ENCODE data around the gene SPON1.

DNA sequence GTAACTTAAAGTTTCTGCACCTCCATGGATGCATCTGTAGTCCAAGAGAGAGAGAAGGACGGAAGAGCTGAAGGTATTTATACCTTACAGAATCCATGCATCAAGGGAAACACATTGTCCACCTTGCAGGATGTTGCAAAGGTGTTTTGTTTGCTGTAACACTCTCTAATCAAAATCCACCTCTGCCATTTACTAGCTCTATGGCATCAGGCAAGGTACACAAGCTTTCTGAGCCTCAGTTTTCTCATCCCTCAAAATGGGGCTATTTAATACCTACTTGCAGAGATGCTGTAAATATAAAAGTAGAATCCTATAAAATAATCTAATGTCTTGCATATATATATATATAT lies 21.6 kb upstream of the SPON1 start:
- TF ChIP-seq, protein P1, sequence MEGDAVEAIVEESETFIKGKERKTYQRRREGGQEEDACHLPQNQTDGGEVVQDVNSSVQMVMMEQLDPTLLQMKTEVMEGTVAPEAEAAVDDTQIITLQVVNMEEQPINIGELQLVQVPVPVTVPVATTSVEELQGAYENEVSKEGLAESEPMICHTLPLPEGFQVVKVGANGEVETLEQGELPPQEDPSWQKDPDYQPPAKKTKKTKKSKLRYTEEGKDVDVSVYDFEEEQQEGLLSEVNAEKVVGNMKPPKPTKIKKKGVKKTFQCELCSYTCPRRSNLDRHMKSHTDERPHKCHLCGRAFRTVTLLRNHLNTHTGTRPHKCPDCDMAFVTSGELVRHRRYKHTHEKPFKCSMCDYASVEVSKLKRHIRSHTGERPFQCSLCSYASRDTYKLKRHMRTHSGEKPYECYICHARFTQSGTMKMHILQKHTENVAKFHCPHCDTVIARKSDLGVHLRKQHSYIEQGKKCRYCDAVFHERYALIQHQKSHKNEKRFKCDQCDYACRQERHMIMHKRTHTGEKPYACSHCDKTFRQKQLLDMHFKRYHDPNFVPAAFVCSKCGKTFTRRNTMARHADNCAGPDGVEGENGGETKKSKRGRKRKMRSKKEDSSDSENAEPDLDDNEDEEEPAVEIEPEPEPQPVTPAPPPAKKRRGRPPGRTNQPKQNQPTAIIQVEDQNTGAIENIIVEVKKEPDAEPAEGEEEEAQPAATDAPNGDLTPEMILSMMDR (IDR thresholded peaks at IDR 0.05; ENCODE audit: insufficient read depth, low read length, poor library complexity, severe bottlenecking) = no peak
- no peak for TF ChIP-seq EZH2phosphoT487 (conservative IDR thresholded peaks at IDR 0.05; ENCODE audit: low read length)
